ENCODE results near the gene SLC25A13.

Gene SLC25A13

DNA sequence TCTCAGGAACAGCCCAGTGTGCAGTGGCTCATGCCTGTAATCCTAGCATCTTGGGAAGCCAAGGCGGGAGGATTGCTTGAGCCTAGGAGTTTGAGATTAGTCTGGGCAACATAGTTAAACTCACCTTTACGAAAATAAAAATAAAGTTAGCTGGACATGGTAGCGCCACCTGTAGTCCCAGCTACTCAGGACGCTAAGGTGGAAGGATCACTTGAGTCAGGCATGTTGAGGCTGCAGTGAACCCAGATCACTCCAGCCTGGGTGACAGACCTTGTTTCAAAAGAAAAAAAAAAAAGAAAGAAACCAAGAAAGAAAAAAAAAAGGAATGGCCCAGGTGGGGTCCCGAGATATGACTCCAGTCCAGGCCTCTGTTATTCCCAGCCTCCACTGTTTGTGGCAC is 96.6 kb downstream of the SLC25A13 start:
- TF ChIP-seq SIN3A (IDR thresholded peaks at IDR 0.05; ENCODE audit: borderline replicate concordance, insufficient read depth, low read length): no peak
- TF ChIP-seq, protein P1, sequence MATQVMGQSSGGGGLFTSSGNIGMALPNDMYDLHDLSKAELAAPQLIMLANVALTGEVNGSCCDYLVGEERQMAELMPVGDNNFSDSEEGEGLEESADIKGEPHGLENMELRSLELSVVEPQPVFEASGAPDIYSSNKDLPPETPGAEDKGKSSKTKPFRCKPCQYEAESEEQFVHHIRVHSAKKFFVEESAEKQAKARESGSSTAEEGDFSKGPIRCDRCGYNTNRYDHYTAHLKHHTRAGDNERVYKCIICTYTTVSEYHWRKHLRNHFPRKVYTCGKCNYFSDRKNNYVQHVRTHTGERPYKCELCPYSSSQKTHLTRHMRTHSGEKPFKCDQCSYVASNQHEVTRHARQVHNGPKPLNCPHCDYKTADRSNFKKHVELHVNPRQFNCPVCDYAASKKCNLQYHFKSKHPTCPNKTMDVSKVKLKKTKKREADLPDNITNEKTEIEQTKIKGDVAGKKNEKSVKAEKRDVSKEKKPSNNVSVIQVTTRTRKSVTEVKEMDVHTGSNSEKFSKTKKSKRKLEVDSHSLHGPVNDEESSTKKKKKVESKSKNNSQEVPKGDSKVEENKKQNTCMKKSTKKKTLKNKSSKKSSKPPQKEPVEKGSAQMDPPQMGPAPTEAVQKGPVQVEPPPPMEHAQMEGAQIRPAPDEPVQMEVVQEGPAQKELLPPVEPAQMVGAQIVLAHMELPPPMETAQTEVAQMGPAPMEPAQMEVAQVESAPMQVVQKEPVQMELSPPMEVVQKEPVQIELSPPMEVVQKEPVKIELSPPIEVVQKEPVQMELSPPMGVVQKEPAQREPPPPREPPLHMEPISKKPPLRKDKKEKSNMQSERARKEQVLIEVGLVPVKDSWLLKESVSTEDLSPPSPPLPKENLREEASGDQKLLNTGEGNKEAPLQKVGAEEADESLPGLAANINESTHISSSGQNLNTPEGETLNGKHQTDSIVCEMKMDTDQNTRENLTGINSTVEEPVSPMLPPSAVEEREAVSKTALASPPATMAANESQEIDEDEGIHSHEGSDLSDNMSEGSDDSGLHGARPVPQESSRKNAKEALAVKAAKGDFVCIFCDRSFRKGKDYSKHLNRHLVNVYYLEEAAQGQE (IDR thresholded peaks at IDR 0.05; ENCODE audit: insufficient read depth in 1 of 2, low read depth in 2 of 2, low read length in 2 of 2): no peak
- no peak for TF ChIP-seq POLR2AphosphoS5 (IDR thresholded peaks at IDR 0.05; ENCODE audit: low read depth, low read length)

DNA sequence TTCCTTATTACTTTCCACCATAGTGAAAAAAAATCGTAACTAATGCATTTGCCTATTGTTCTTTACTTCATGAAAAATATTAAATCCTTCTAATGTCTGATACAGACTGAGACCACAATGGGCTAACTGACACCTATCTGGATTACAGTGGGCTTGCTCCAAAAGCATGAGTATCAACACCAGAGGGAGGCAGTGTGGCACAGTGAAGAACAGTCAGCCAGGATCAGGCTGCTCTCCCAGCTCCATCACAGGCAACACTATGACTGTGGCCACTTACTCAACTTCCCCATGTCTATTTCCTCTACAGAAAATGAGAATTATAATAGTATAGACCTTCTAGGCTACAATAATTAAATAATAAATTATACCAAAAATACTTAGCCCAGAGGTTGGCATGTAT is 97.2 kb downstream of the SLC25A13 start:
- TF ChIP-seq SIN3A (IDR thresholded peaks at IDR 0.05; ENCODE audit: borderline replicate concordance, insufficient read depth, low read length) (no peak), FOXP2 (optimal IDR thresholded peaks at IDR 0.05; ENCODE audit: borderline replicate concordance, extremely low read depth, extremely low read length, insufficient read depth) (no peak), POLR2AphosphoS5 (IDR thresholded peaks at IDR 0.05; ENCODE audit: low read depth, low read length) (no peak), TAF1 (IDR thresholded peaks at IDR 0.05; ENCODE audit: borderline replicate concordance, insufficient read depth, low read length) (no peak)
- TF ChIP-seq, protein P1 (IDR thresholded peaks at IDR 0.05; ENCODE audit: insufficient read depth in 1 of 2, low read depth in 2 of 2, low read length in 2 of 2): no peak

DNA sequence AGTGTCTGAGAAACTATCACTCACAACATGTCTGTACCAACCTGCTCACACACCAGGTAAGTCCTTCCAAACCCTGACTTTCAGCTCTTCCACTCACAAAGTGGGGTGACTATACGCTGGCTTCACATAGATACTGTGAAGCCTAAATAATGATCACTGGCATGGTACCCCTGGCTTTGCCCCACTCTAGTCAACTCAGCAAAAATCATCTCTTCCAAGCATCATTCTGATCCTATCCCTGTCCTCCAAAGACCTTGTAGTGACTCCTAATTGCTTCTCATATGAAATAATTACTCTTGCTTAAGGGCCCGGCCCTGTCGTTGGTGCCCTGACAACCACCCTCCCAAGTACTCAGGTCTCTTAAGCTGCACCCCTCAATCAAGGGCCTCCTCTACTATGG is 97.8 kb downstream of the SLC25A13 start:
- TF ChIP-seq SIN3A (IDR thresholded peaks at IDR 0.05; ENCODE audit: borderline replicate concordance, insufficient read depth, low read length) (no peak), POLR2AphosphoS5 (IDR thresholded peaks at IDR 0.05; ENCODE audit: low read depth, low read length) (no peak), TAF1 (IDR thresholded peaks at IDR 0.05; ENCODE audit: borderline replicate concordance, insufficient read depth, low read length) (no peak)

DNA sequence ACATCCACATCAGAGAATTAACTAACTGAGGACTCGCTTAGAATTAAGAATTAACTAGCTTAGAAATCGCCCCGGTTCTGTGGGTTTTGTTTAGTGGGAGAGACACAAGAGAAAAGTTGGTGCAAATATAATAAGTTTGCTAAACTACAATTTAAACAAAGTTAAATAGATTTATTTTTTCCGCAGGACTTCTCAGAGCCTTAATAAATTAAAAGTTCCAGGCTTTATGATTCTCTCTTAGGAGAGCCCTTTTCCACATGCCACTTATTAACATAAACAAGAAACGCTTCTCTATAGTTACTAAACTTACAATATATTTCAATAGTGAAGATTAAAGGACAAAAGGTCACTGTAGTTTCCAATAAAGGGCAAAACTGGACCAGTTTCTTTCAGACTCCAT is 100.0 kb downstream of the SLC25A13 start:
- TF ChIP-seq POLR2AphosphoS5 (IDR thresholded peaks at IDR 0.05; ENCODE audit: low read depth, low read length) (no peak), SIN3A (IDR thresholded peaks at IDR 0.05; ENCODE audit: borderline replicate concordance, insufficient read depth, low read length) (no peak), TAF1 (IDR thresholded peaks at IDR 0.05; ENCODE audit: borderline replicate concordance, insufficient read depth, low read length) (no peak), FOXP2 (optimal IDR thresholded peaks at IDR 0.05; ENCODE audit: borderline replicate concordance, extremely low read depth, extremely low read length, insufficient read depth) (no peak)
- TF ChIP-seq, protein P1 (IDR thresholded peaks at IDR 0.05; ENCODE audit: insufficient read depth in 1 of 2, low read depth in 2 of 2, low read length in 2 of 2): no peak

DNA sequence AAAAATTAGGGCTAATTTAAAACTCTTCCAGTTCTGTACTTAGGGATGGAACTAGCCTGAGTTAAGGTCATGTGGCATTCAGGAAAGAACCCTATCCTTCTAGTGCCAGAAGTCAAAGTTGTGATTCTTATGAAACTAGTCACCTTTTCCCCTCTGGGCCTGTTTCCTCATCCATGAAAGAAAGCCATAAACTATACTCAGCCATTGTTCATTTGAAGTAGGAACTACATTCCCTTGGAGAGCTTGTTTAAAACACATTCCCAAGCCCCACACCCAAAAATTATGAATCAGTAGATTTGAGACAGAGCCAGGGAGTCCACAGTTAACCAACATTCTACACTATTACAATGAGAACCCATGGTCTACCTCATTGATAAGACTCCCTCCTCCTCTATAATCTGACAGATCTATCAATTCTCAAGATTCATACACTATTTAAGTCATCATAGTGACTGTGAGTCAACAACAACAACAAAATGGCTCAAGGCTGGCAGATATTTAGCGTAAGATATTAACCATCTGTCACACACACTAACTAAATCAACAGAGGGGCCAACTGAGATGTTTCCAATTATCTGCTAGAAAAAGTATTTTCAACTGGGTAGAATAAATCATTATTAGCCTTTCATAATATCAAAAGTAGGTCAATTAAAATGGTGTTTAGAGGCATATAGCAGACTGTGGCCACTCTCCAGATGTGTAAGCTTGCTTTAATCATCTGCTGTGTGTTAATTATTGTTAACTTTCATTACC is 102.3 kb downstream of the SLC25A13 start:
- TF ChIP-seq POLR2AphosphoS5 (IDR thresholded peaks at IDR 0.05; ENCODE audit: low read depth, low read length): no peak
- no peak for TF ChIP-seq TAF1 (IDR thresholded peaks at IDR 0.05; ENCODE audit: borderline replicate concordance, insufficient read depth, low read length)
- TF ChIP-seq SIN3A (IDR thresholded peaks at IDR 0.05; ENCODE audit: borderline replicate concordance, insufficient read depth, low read length): no peak
- TF ChIP-seq, protein P1 (IDR thresholded peaks at IDR 0.05; ENCODE audit: insufficient read depth in 1 of 2, low read depth in 2 of 2, low read length in 2 of 2): no peak
- no peak for TF ChIP-seq FOXP2 (optimal IDR thresholded peaks at IDR 0.05; ENCODE audit: borderline replicate concordance, extremely low read depth, extremely low read length, insufficient read depth)

All from PFSK-1 (cell line).